Hepatocyte (in vitro differentiated cells): ENCODE data around the gene NHEJ1. TPM values are rescaled to one million over a fixed set of nuclear protein-coding genes. Genes with fewer than 3 reads are reported as not detected.

ENCODE experiments used
- DNase-seq: peaks from one replicate; pipeline ENCODE4 v3.0.0-alpha.2; 2016; ENCODE audit warnings: low spot score
- H2AFZ ChIP-seq: fragments of 200-600 bp; sonication (generic); 2 replicates; pipeline ENCODE4 v1.6.0; 2016; ENCODE audit warnings: antibody characterized with exemption, mild to moderate bottlenecking
- H3K27ac ChIP-seq: fragments of 200-600 bp; sonication (generic); 2 replicates; pipeline ENCODE4 v1.5.1; 2016; ENCODE audit warnings: mild to moderate bottlenecking
- H3K27me3 ChIP-seq: fragments of 200-600 bp; sonication (generic); 2 replicates; pipeline ENCODE4 v1.6.1; 2016
- H3K36me3 ChIP-seq: fragments of 200-600 bp; sonication (generic); replicated peaks from 2 replicates; pipeline ENCODE4 v1.5.1; 2016; ENCODE audit warnings: low read depth; ENCODE audit not compliant: insufficient read depth
- H3K4me1 ChIP-seq: fragments of 200-600 bp; sonication (generic); 2 replicates; pipeline ENCODE4 v1.5.1; 2016; ENCODE audit warnings: mild to moderate bottlenecking, moderate library complexity; ENCODE audit not compliant: insufficient read depth
- H3K4me2 ChIP-seq: fragments of 200-600 bp; sonication (generic); 2 replicates; pipeline ENCODE4 v1.6.0; 2016
- H3K4me3 ChIP-seq: fragments of 200-600 bp; sonication (generic); 2 replicates; pipeline ENCODE4 v1.5.1; 2016; ENCODE audit warnings: mild to moderate bottlenecking
- H3K79me2 ChIP-seq: fragments of 200-600 bp; sonication (generic); 2 replicates; pipeline ENCODE4 v1.6.0; 2017; ENCODE audit warnings: mild to moderate bottlenecking
- H3K9me2 ChIP-seq: fragments of 200-600 bp; sonication (generic); replicated peaks from 2 replicates; pipeline ENCODE4 v1.6.0; 2017; ENCODE audit warnings: mild to moderate bottlenecking; ENCODE audit not compliant: insufficient read depth
- H3K9me3 ChIP-seq: fragments of 200-600 bp; sonication (generic); 2 replicates; pipeline ENCODE4 v1.5.1; 2016; ENCODE audit warnings: low read depth, mild to moderate bottlenecking
- H4K20me1 ChIP-seq: fragments of 200-600 bp; sonication (generic); 2 replicates; pipeline ENCODE4 v1.6.0; 2016; ENCODE audit warnings: mild to moderate bottlenecking; ENCODE audit not compliant: insufficient read depth, poor library complexity, severe bottlenecking
- EZH2 ChIP-seq: fragments of 200-600 bp; sonication (generic); IDR thresholded peaks from 2 replicates; pipeline ENCODE4 v1.6.1; 2016; ENCODE audit warnings: antibody characterized with exemption, mild to moderate bottlenecking, borderline replicate concordance
- EZH2phosphoT487 ChIP-seq: fragments of 200-600 bp; sonication (generic); IDR thresholded peaks from one replicate; pipeline ENCODE4 v1.6.1; 2018; ENCODE audit warnings: antibody characterized with exemption, mild to moderate bottlenecking, low read depth, moderate library complexity; ENCODE audit not compliant: unreplicated experiment, severe bottlenecking
- WGBS: methylation state at CpG from one replicate; pipeline ENCODE4 v1.1.6; 2016; ENCODE audit warnings: low lambda C conversion rate; ENCODE audit errors: missing lambda C conversion rate; 5-methylcytosine and 5-hydroxymethylcytosine counted together
- polyA plus RNA-seq: library from polyadenylated mRNA; unstranded; fragments of >200 nt; fragmentation: Nextera tagmentation; extraction: Ambion mirVana; gene quantifications from 2 replicates; pipeline ENCODE4 v1.2.1, GENCODE V29; 2016
- total RNA-seq: library from RNA; depleted of rRNA; stranded (reverse); fragments of >200 nt; gene quantifications from 2 replicates; pipeline ENCODE4 v1.2.3, GENCODE V29; 2014
- TF ChIP-seq, protein P1 (sequence below): fragments of 200-600 bp; sonication (generic); IDR thresholded peaks from 2 replicates; pipeline ENCODE4 v1.5.1; 2016; ENCODE audit warnings: antibody characterized with exemption, mild to moderate bottlenecking; ENCODE audit not compliant: poor library complexity

Gene NHEJ1
- total and polyA plus RNA-seq, 2 experiments from 2014 or later: 18.1 to 28.2 TPM

DNA sequence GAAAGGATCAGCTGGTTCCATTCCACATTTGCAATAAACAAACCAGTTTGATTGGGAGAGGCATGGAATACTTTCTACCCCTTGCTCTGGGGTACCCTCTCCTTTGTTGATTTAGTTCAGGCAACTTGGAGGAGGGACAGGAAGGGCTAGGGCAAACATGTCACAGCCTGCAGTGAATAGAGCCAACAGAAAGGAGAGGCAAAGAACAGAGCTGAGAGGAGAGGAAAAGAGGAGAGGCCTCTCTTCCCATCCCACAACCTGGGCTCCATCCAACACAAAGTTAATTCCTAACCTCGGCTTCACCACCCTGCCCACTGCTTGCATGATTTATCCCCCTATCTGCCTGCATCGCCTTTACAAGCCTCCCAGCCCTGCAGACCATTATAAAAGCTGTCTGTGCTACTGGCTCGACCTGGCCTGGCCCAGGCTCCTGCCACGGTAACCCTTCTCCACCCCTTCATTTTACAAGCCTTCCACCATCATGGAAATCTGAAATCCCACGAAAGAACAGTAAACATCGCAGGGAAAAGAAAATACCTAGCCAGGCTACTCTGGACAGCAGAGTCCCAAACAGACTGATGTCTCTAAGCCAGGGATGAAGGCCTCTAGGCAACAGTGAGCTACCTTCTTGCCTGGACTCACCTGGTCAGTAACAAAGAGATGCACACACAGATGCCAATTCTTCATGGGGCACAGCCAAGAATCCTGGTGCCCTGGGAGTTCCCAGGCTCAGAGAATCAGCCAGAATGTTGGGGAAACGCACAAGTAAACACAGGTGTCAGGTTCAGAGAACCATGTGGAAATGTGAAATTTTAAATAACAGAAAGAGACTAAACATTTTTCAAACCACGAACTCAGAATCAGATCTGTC lies 43.6 kb downstream of the NHEJ1 start:
- 48% methylated on average over 8 of the region's 8 CpGs for WGBS
- Histone ChIP-seq H3K36me3 (no peaks in the 10 kb centered on the region), H3K4me1 (peaks cover 43% of the 10 kb centered on the region), H2AFZ (no peak overlapping the region), H4K20me1 (no peaks in the 10 kb centered on the region), H3K9me3 (no peaks in the 10 kb centered on the region), H3K9me2 (no peaks in the 10 kb centered on the region), H3K27me3 (no peaks in the 10 kb centered on the region), H3K4me2 (peak overlapping the region; percentile 40), H3K79me2 (peaks cover 52% of the 10 kb centered on the region), H3K4me3 (no peak overlapping the region), H3K27ac (peak overlapping the region; percentile 62)
- TF ChIP-seq, protein P1, sequence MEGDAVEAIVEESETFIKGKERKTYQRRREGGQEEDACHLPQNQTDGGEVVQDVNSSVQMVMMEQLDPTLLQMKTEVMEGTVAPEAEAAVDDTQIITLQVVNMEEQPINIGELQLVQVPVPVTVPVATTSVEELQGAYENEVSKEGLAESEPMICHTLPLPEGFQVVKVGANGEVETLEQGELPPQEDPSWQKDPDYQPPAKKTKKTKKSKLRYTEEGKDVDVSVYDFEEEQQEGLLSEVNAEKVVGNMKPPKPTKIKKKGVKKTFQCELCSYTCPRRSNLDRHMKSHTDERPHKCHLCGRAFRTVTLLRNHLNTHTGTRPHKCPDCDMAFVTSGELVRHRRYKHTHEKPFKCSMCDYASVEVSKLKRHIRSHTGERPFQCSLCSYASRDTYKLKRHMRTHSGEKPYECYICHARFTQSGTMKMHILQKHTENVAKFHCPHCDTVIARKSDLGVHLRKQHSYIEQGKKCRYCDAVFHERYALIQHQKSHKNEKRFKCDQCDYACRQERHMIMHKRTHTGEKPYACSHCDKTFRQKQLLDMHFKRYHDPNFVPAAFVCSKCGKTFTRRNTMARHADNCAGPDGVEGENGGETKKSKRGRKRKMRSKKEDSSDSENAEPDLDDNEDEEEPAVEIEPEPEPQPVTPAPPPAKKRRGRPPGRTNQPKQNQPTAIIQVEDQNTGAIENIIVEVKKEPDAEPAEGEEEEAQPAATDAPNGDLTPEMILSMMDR: no peak
- TF ChIP-seq EZH2phosphoT487 (no peak), EZH2 (no peak)
- DNase-seq: peak; percentile 15

DNA sequence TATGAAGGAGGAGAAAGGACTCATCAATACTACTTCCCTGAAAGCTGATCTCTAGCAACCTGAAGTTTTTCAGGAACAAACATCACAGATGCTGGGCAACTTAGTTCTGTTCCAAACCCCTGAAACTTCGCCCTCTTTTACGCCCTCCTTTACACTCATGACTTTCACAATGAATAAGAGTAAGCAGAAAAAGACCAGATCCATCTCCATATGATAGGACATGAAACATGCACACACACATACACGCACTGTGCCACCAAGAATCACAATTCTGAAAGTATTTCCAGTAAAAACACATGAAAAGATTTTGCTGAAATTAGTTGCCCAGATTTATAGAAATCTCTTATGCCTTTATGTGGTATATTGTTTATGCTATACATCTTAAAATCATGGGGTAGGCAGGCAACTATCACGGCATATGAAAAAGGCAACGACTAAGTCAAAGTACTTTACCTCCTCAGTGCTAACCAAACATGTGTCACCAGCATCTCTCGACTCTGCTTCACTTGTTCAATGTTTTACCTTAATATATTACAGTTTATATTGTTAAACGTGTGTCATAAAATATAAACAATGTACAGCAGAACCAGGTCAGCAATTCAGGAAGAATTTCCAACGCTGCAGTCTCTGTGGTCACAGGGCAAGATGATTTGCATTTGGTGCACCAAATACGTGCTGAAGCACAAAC lies 47.8 kb downstream of the NHEJ1 start:
- peak overlapping the region; percentile 25 for H3K4me2 ChIP-seq

DNA sequence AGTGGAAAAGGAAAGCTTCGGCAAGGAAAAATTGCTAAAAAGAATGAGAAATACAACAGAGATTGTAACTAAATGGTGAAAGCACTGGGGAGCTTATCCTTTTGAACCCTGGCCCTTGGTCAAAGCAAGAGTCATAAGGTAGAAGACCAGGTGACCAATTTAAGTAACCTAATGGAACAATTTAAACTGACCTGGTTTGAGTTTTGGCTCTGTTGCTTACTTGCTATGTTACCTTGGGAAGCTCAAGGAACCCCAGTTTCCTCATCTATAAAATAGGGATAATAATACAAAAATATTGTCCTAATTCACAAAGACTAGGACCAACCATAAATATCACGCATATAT lies 48.6 kb downstream of the NHEJ1 start:
- Histone ChIP-seq H2AFZ (no peak overlapping the region), H3K27ac (peak overlapping the region; percentile 70), H3K36me3 (no peaks in the 10 kb centered on the region), H3K27me3 (no peaks in the 10 kb centered on the region), H3K9me2 (no peaks in the 10 kb centered on the region), H4K20me1 (no peaks in the 10 kb centered on the region), H3K4me1 (peaks cover 39% of the 10 kb centered on the region), H3K9me3 (no peaks in the 10 kb centered on the region), H3K79me2 (peaks cover 26% of the 10 kb centered on the region), H3K4me3 (no peak overlapping the region), H3K4me2 (peak overlapping the region; percentile 25)
- 89% methylated on average over 2 of the region's 2 CpGs for WGBS
- TF ChIP-seq, protein P1: no peak
- TF ChIP-seq EZH2phosphoT487 (no peak), EZH2 (no peak)
- no peak for DNase-seq

More for the DNA sequence above, 47.8 kb downstream of the NHEJ1 start:
- Histone ChIP-seq H3K4me1 (peaks cover 45% of the 10 kb centered on the region), H3K79me2 (peaks cover 26% of the 10 kb centered on the region), H3K9me2 (no peaks in the 10 kb centered on the region), H2AFZ (no peak overlapping the region), H3K36me3 (no peaks in the 10 kb centered on the region), H3K27ac (peak overlapping the region; percentile 70), H3K9me3 (no peaks in the 10 kb centered on the region), H3K4me3 (no peak overlapping the region), H3K27me3 (no peaks in the 10 kb centered on the region), H4K20me1 (no peaks in the 10 kb centered on the region)
- DNase-seq: no peak
- 72% methylated on average over 9 of the region's 9 CpGs for WGBS
- TF ChIP-seq EZH2 (no peak), EZH2phosphoT487 (no peak)
- TF ChIP-seq, protein P1: no peak
